GM19025 (cell line): ENCODE data around the gene CAMK2D.
A peak's percentile ranks its signal among the peaks of the same experiment; 100 is the strongest.

Source experiments
- ATAC-seq: cut with Tn5 transposase; IDR thresholded peaks from one replicate; pipeline ENCODE4 v1.9.1; 2021; ENCODE audit warnings: mild to moderate bottlenecking, low read depth, moderate library complexity; ENCODE audit not compliant: unreplicated experiment

CAMK2D gene

GRCh38 chr4:113616443-113616842, 145.1 kb downstream of the CAMK2D start:
- no peak for ATAC-seq

DNA sequence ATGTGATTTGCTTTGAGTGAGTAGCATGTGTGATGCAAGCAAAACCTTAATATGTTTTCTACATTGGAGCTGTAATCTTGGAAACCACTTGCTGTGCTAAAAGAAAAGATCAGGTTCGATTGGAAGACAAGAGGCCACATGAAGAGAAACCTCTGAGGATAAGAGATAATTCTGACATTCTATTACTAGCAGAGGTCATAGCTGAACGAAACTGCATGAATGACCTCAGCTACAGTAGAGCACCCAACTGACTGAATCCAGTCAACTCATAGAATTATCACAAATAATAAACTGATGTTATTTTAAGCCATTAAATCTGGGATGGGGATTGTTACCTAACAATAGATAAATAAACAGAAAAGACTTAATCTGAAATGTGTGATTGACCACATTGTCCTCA, 147.1 kb downstream of the CAMK2D start:
- no peak for ATAC-seq

GRCh38 chr4:113613503-113613902, 148.0 kb downstream of the CAMK2D start:
- no peak for ATAC-seq

- ATAC-seq, result no peak
These were observed 151.0 kb downstream of the CAMK2D start for GRCh38 chr4:113610537-113610936.

DNA sequence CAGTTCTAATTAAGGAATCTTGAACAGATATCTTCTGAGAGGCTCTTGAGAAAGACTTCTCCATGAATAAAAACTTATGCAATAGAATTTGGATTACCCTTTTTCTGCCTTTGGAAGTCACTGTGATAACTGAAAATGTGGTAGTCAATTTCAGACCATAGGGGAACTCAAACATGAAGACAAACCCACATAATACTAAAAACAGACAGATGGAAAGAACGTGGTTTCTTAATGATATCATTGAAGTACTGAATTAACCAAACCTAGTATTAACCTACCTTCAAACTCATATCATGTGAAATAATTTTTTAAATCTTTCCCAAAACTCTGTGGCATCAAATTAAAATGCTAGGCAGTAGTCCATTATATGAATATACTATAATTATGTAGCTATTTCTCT, 153.5 kb downstream of the CAMK2D start:
- no peak for ATAC-seq

- ATAC-seq, result no peak
These were observed 154.3 kb downstream of the CAMK2D start for GRCh38 chr4:113607147-113607720.

DNA sequence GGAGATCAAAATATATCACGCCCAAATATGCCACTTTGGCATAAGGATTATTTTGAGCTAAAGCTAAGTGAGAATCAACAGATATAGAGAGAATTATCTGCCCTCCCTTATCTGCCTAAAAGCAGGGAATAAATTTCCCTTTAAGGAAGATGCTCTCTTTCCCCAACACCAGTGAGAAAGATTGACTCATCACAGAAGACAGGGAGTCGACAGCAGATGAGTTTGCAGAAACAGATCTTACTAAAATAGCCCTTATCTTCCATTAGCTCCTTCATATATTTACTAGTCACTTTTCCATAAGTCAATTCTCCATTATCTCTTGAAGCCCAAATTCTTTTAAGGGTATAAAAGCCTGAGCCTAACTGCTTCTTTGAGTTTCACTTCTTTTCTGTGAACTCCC, 156.6 kb downstream of the CAMK2D start:
- no peak for ATAC-seq

DNA sequence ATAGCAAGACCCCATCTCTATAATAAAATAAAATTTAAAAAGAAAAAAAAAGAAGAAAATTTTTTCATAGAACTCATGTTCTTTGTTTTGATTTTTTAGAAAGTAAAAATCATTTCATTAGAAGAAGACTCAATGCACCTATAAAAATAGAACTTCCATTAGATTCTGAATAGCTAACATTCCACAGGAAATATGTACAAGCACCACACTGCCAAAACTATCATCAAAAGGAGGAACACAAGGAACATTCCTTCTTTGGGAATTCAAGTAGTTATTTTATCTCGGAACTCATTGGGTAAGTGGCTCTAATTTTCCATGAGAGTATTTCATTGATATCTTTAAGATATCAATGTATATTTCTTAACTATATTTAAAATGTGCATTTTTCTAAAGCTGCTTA, 157.6 kb downstream of the CAMK2D start:
- no peak for ATAC-seq

DNA sequence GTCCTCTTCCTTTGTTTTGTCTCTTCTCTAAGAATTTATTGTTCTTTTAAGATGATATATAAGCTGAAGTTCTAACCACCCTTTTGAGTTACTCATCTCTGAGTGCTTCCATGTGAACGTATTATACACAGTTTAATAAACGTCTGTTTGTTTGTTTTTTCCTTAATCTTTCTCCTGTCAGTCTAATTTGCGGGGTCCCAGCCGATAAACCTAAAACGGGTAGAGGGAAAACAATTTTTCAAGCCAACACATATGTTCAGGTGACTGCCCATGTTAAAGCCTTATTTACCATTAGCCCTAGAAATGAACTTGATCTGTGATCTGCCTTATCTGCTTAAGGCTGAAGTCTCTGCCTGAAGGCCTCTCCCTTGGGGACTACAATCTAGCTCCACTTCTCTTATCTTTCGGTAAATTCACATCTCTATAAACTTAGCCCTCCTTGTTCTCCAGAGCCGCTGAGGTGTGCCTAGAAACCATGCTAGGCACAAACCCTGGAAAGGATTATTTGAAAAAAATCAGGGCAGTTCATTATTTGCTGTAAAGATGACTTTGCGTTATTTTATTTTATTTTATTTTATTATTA, 158.8 kb downstream of the CAMK2D start:
- ATAC-seq, result no peak

GRCh38 chr4:113601636-113602035, 159.9 kb downstream of the CAMK2D start:
- no peak for ATAC-seq

DNA sequence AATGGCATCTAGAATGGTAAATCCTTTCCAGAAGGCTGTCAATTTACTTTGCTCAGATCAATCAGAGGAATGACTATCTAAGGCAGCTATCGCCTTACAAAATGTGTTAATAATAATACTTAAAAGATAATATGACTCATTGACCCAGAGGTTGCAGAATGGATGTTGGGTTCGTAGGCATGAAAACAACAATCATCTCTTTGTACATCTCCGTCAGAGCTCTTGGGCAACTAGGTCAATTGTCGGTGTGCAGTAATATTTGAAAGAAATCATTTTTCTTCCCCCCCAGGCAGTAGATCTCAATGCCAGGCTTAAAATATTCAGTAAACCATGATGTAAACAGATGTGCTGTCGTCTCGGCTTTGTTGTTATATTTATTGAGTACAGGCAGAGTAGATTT, 165.1 kb downstream of the CAMK2D start:
- ATAC-seq, result no peak

- no peak for ATAC-seq
These were observed 167.3 kb downstream of the CAMK2D start for GRCh38 chr4:113594231-113594556.

- peak; percentile 47 for ATAC-seq
These were observed 167.9 kb downstream of the CAMK2D start for GRCh38 chr4:113593400-113594230.

- no peak for ATAC-seq
These were observed 169.6 kb downstream of the CAMK2D start for GRCh38 chr4:113591982-113592381.

- no peak for ATAC-seq
These were observed 172.5 kb downstream of the CAMK2D start for GRCh38 chr4:113588895-113589668.

- no peak for ATAC-seq
These were observed 173.8 kb downstream of the CAMK2D start for GRCh38 chr4:113587640-113588275.

GRCh38 chr4:113587156-113587555, 174.4 kb downstream of the CAMK2D start:
- no peak for ATAC-seq

- ATAC-seq, result no peak
These were observed 175.5 kb downstream of the CAMK2D start for GRCh38 chr4:113586072-113586471.

DNA sequence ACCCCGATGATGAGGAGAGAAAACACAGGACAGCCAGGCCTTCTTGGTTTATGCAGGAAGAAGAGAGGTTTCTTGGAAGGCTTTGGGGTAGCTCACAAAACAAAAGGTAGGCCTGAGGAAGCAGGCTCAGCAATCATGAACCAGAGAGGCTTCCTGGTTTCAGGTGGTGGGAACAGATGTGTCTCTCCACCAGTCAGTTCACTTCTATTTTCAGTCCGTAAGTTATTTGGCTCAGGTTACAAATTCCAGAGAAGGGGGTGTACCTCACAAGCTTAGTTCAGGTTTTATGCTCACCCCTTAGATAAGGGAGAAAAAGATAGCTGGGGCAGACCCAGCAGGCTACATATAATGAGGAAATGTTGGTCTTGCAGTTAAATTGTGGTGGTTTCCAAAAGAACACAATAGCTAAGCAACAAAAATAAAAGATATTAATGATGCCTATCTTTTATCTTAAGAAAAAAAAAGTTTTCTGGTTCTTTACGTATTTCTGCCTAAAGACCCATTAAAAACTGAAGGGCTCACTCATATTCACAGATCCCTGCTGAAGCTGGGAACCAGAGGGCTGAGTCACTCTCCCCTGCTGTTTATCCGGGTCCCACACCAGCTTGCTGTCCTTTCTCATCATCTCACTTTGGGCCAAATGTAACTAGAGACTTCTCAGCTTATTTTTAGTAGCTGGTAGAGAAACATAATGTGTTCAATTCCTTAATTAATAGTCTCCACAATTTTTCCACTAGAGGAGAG, 177.0 kb downstream of the CAMK2D start:
- ATAC-seq, result no peak

DNA sequence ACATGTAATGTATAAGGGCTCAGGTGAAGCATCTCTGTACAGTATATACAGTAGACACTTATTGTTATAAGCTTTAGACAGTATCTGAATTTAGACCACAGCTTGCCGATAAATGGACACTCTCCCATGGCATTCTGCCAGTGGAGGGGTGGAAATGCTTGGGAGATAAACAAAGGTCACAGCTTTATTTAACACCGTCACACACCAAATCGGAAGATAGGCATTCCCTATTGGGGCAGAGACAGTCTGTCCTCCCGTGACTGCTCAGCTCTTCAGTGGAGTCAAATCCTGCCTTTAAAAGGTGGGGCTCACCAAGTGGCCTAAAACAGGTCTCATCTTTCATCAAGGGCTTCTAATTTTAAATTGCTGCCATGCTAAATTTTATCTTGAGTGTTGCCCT, 178.8 kb downstream of the CAMK2D start:
- no peak for ATAC-seq
